SK-N-SH (cell line): ENCODE measurements around the gene C19orf47. TPM values are rescaled to one million over a fixed set of nuclear protein-coding genes. Genes with fewer than 3 reads are reported as not detected.

Experiments used
- CTCF ChIA-PET: fragments of 300-600, 350-600 bp; formaldehyde crosslinking; extraction: SDS; loops from one replicate; lab custom pipeline; 2021; lab: Yijun Ruan, JAX
- POLR2A ChIA-PET: fragments of 350-600 bp; sonication (Branson Sonifier 250); formaldehyde crosslinking; extraction: SDS; loops from one replicate; lab custom pipeline; 2020; ENCODE audit warnings: antibody characterized with exemption, inconsistent platforms; lab: Yijun Ruan, JAX
- DNase-seq: peaks from one replicate; pipeline ENCODE4 v3.0.0; 2012
- H2AFZ ChIP-seq: fragments of 200-600 bp; sonication (generic); 2 replicates; pipeline ENCODE4 v1.8.1; 2016; ENCODE audit warnings: antibody characterized with exemption, mild to moderate bottlenecking, low read depth
- H3F3A ChIP-seq: fragments of 200-600 bp; sonication (generic); replicated peaks from 2 replicates; pipeline ENCODE3; 2016; ENCODE audit warnings: antibody characterized with exemption, mild to moderate bottlenecking; ENCODE audit not compliant: insufficient read depth
- H3K27ac ChIP-seq, 2 experiments: fragments of 200-500 bp in 1 of 2; fragments of 200-600 bp in 1 of 2; sonication (Bioruptor generic) in 1 of 2; sonication (generic), shearing (Covaris generic) in 1 of 2; 2 replicates each; pipeline versions ENCODE4 v1.5.1 to v1.6.1; 2014 to 2016; ENCODE audit warnings: low read depth in 2 of 2, inconsistent platforms in 1 of 2, low read length in 1 of 2, mild to moderate bottlenecking in 1 of 2, mixed read lengths in 1 of 2
- H3K27me3 ChIP-seq: fragments of 200-600 bp; sonication (generic), shearing (Covaris generic); 2 replicates; pipeline ENCODE4 v1.6.1; 2016; ENCODE audit warnings: mixed run types; ENCODE audit not compliant: insufficient read depth
- H3K36me3 ChIP-seq, 2 experiments: fragments of 200-500 bp in 1 of 2; fragments of 200-600 bp in 1 of 2; sonication (Bioruptor generic) in 1 of 2; sonication (generic) in 1 of 2; replicated peaks in 1 of 2; 2 replicates each; pipeline versions ENCODE3 to v1.5.1; 2014 to 2016; ENCODE audit warnings: low read length in 1 of 2, mild to moderate bottlenecking in 1 of 2; ENCODE audit not compliant: insufficient read depth in 2 of 2, control insufficient read depth in 1 of 2
- H3K4me1 ChIP-seq, 2 experiments: fragments of 200-500 bp in 1 of 2; fragments of 200-600 bp in 1 of 2; sonication (Bioruptor generic) in 1 of 2; sonication (generic), shearing (Covaris generic) in 1 of 2; 2 replicates each; pipeline versions ENCODE4 v1.5.1 to v1.6.1; 2014 to 2016; ENCODE audit warnings: low read depth in 1 of 2, low read length in 1 of 2, mixed run types in 1 of 2; ENCODE audit not compliant: insufficient read depth in 2 of 2, control insufficient read depth in 1 of 2
- H3K4me2 ChIP-seq: fragments of 200-600 bp; sonication (generic), shearing (Covaris generic); 2 replicates; pipeline ENCODE4 v1.6.1; 2017; ENCODE audit warnings: mixed run types
- H3K4me3 ChIP-seq, 2 experiments: fragments of 200-500 bp in 1 of 2; fragments of 200-600 bp in 1 of 2; sonication (Bioruptor generic) in 1 of 2; sonication (generic), shearing (Covaris generic) in 1 of 2; 2 replicates each; pipeline versions ENCODE4 v1.5.1 to v1.8.1; 2014 to 2016; ENCODE audit warnings: low read depth in 2 of 2, inconsistent platforms in 1 of 2, low read length in 1 of 2, mild to moderate bottlenecking in 1 of 2, mixed read lengths in 1 of 2, moderate library complexity in 1 of 2
- H3K79me2 ChIP-seq: fragments of 200-600 bp; sonication (generic); 2 replicates; pipeline ENCODE4 v1.8.1; 2017; ENCODE audit warnings: mild to moderate bottlenecking; ENCODE audit not compliant: insufficient read depth
- H3K9ac ChIP-seq: fragments of 200-600 bp; sonication (generic); 2 replicates; pipeline ENCODE4 v1.6.1; 2017; ENCODE audit warnings: mixed run types
- H3K9me2 ChIP-seq: fragments of 200-600 bp; sonication (generic); 2 replicates; pipeline ENCODE4 v1.6.1; 2017; ENCODE audit warnings: mixed run types
- H3K9me3 ChIP-seq: fragments of 200-600 bp; sonication (generic); 2 replicates; pipeline ENCODE4 v1.6.1; 2017; ENCODE audit warnings: mixed run types, mild to moderate bottlenecking, moderate library complexity
- H4K20me1 ChIP-seq: fragments of 200-600 bp; sonication (generic); 2 replicates; pipeline ENCODE4 v1.6.1; 2017; ENCODE audit warnings: mild to moderate bottlenecking, mixed run types; ENCODE audit not compliant: insufficient read depth
- CHD2 ChIP-seq: fragments of 150-350 bp; IDR thresholded peaks from 2 replicates; pipeline ENCODE4 v1.6.1; 2018; ENCODE audit warnings: low read length; ENCODE audit not compliant: partially characterized antibody
- ELF1 ChIP-seq: IDR thresholded peaks from 2 replicates; pipeline ENCODE4 v1.4.0; 2012
- EP300 ChIP-seq, 2 experiments: IDR thresholded peaks; 2 replicates each; pipeline versions ENCODE4 v1.4.0 to v1.6.1; 2012; ENCODE audit warnings: borderline replicate concordance in 1 of 2, low read depth in 1 of 2, low read length in 1 of 2
- FOSL2 ChIP-seq: IDR thresholded peaks from 2 replicates; pipeline ENCODE4 v1.4.0; 2012; ENCODE audit warnings: low read depth, mild to moderate bottlenecking, moderate library complexity, borderline replicate concordance
- FOXJ3 ChIP-seq: sonication (generic); formaldehyde crosslinking; IDR thresholded peaks from 2 replicates; pipeline ENCODE4 v1.5.1; 2020; ENCODE audit warnings: mild to moderate bottlenecking, missing genetic modification reagents
- FOXM1 ChIP-seq: IDR thresholded peaks from 2 replicates; pipeline ENCODE4 v1.4.0; 2012; ENCODE audit warnings: low read depth, mild to moderate bottlenecking
- GABPA ChIP-seq: IDR thresholded peaks from 2 replicates; pipeline ENCODE4 v1.4.0; 2012; ENCODE audit warnings: low read depth, mild to moderate bottlenecking
- GATA2 ChIP-seq: sonication (generic); formaldehyde crosslinking; IDR thresholded peaks from 2 replicates; pipeline ENCODE4 v1.5.0; 2020; ENCODE audit warnings: mild to moderate bottlenecking, missing genetic modification reagents
- JUND ChIP-seq: IDR thresholded peaks from 2 replicates; pipeline ENCODE4 v1.4.0; 2012
- MXI1 ChIP-seq: IDR thresholded peaks from 2 replicates; pipeline ENCODE4 v1.6.1; 2012; ENCODE audit warnings: mild to moderate bottlenecking, low read depth, low read length, improper control_type of control experiment
- NRF1 ChIP-seq: IDR thresholded peaks from 2 replicates; pipeline ENCODE4 v1.6.1; 2012; ENCODE audit warnings: low read depth, mild to moderate bottlenecking, low read length
- POLR2AphosphoS5 ChIP-seq: IDR thresholded peaks from 2 replicates; pipeline ENCODE4 v1.6.1; 2012; ENCODE audit warnings: low read depth, low read length
- RAD21 ChIP-seq: IDR thresholded peaks from 2 replicates; pipeline ENCODE4 v1.6.1; 2012; ENCODE audit warnings: mild to moderate bottlenecking, low read length
- RCOR1 ChIP-seq: fragments of 150-350 bp; IDR thresholded peaks from 2 replicates; pipeline ENCODE4 v1.6.1; 2017; ENCODE audit warnings: antibody characterized with exemption, low read length
- RFX5 ChIP-seq: IDR thresholded peaks from 2 replicates; pipeline ENCODE4 v1.6.1; 2012; ENCODE audit warnings: mild to moderate bottlenecking, improper control_type of control experiment, low read length
- SIN3A ChIP-seq: IDR thresholded peaks from 2 replicates; pipeline ENCODE4 v1.6.1; 2012; ENCODE audit warnings: low read depth, mild to moderate bottlenecking, low read length, moderate library complexity, borderline replicate concordance
- SMC3 ChIP-seq: IDR thresholded peaks from 2 replicates; pipeline ENCODE4 v1.6.1; 2012; ENCODE audit warnings: low read depth, low read length, improper control_type of control experiment
- TAF1 ChIP-seq: IDR thresholded peaks from 2 replicates; pipeline ENCODE4 v1.6.1; 2012; ENCODE audit warnings: low read depth, mild to moderate bottlenecking, low read length, moderate library complexity, borderline replicate concordance
- USF2 ChIP-seq: fragments of 150-350 bp; IDR thresholded peaks from 2 replicates; pipeline ENCODE4 v1.6.1; 2017; ENCODE audit warnings: antibody characterized with exemption, low read length, low read depth, borderline replicate concordance
- YY1 ChIP-seq: IDR thresholded peaks from 2 replicates; pipeline ENCODE4 v1.4.0; 2012; ENCODE audit warnings: low read depth, mild to moderate bottlenecking
- ZBTB33 ChIP-seq: IDR thresholded peaks from 2 replicates; pipeline ENCODE4 v1.4.0; 2012; ENCODE audit warnings: low read depth, borderline replicate concordance
- WGBS: methylation state at CpG from one replicate; pipeline ENCODE4 v1.1.6; 2017; ENCODE audit warnings: low lambda C conversion rate; 5-methylcytosine and 5-hydroxymethylcytosine counted together
- polyA plus RNA-seq, 3 experiments: library from polyadenylated mRNA; depleted of rRNA; stranded (reverse); fragments of >200 nt; gene quantifications; 2 replicates each; pipeline ENCODE4 v1.2.3, GENCODE V29; 2012

The C19orf47 gene
- polyA plus RNA-seq, 1 of the 3 experiments (the other 2 are of a cell fraction), result 17.2 TPM

- no peaks in the 10 kb centered on the region; a peak in 1 of 4 replicates for H3K4me1 ChIP-seq
- WGBS, result 89% methylated on average over 6 of the region's 6 CpGs
- no peaks in the 10 kb centered on the region for H3K27me3 ChIP-seq
- TF ChIP-seq USF2, result no peak
- H3K9me3 ChIP-seq, result no peaks in the 10 kb centered on the region
- no peak overlapping the region for H3K9ac ChIP-seq
- POLR2A ChIA-PET, result interaction anchor here (1.0 kb wide), 1 partner anchor 9 kb away, joined by 3 read pairs; no protein-coding TSS in a partner anchor
- H3K9me2 ChIP-seq, result no peaks in the 10 kb centered on the region
- no peak overlapping the region for H3K4me2 ChIP-seq
- no peaks in the 10 kb centered on the region for H3K36me3 ChIP-seq
- CTCF ChIA-PET, result no interaction called here
- H3K4me3 ChIP-seq, result no peak overlapping the region
- peaks cover 3% of the 10 kb centered on the region for H3K79me2 ChIP-seq
- no peak overlapping the region for H2AFZ ChIP-seq
- H4K20me1 ChIP-seq, result no peaks in the 10 kb centered on the region
- DNase-seq, result no peak
- no peaks in the 10 kb centered on the region for H3F3A ChIP-seq
- no peak overlapping the region for H3K27ac ChIP-seq
These were observed 8.7 kb upstream of the C19orf47 start for GRCh38 chr19:40356681-40357595.

GRCh38 chr19:40355975-40356680 lies 7.9 kb upstream of the C19orf47 start:
- Histone ChIP-seq H3K4me3 (no peak overlapping the region), H3K4me2 (no peak overlapping the region), H3K36me3 (no peaks in the 10 kb centered on the region), H3K4me1 (no peaks in the 10 kb centered on the region; a peak in 1 of 4 replicates), H3K9me2 (no peaks in the 10 kb centered on the region), H2AFZ (no peak overlapping the region)
- CTCF ChIA-PET, result no interaction called here
- 89% methylated on average over 9 of the region's 9 CpGs for WGBS
- no peak for DNase-seq
- TF ChIP-seq GABPA (no peak), TAF1 (no peak), ZBTB33 (no peak), SIN3A (no peak), POLR2AphosphoS5 (no peak), FOSL2 (no peak), FOXJ3 (CRISPR knock-in tag) (no peak), NRF1 (no peak), YY1 (no peak), GATA2 (no peak), SMC3 (no peak), ELF1 (no peak), CHD2 (no peak), RFX5 (no peak), EP300 (IDR thresholded peaks at IDR 0.05; ENCODE audit: borderline replicate concordance in 1 of 2, low read depth in 1 of 2, low read length in 1 of 2) (no peak), JUND (no peak), FOXM1 (no peak), MXI1 (no peak), RAD21 (no peak), RCOR1 (no peak)
- TF ChIP-seq, all 33 proteins: peak for 0
- Histone ChIP-seq H3K27me3 (no peaks in the 10 kb centered on the region), H3K9me3 (no peaks in the 10 kb centered on the region), H3K27ac (no peak overlapping the region), H4K20me1 (no peaks in the 10 kb centered on the region), H3F3A (no peaks in the 10 kb centered on the region), H3K79me2 (peaks cover 3% of the 10 kb centered on the region), H3K9ac (no peak overlapping the region)
- POLR2A ChIA-PET, result no interaction called here
